Esophagus mucosa (tissue), 1 donor: ENCODE measurements around the gene SOWAHA. TPM values are rescaled to one million over a fixed set of nuclear protein-coding genes. Genes with fewer than 3 reads are reported as not detected.

Experiments
- ATAC-seq: fragments of 200-7000 bp; cut with Tn5 transposase; one replicate; pipeline ENCODE4 v1.9.1; 2020
- total RNA-seq: library from RNA; stranded (reverse); gene quantifications from one replicate; pipeline ENCODE4 v1.2.4, GENCODE V29; 2023
- donor health status: DM: yes; HTN: yes; CAD: no.

Gene SOWAHA
- total RNA-seq, 1 donor from 2014 or later, result 0.04 TPM

- no peak for ATAC-seq
Observed at GRCh38 chr5:132827943-132828673, 15.0 kb downstream of the SOWAHA start.

GRCh38 chr5:132828846-132829494 is 15.9 kb downstream of the SOWAHA start:
- ATAC-seq, result no peak

- ATAC-seq, result peak; percentile 88
Observed at GRCh38 chr5:132829742-132830435, 16.8 kb downstream of the SOWAHA start.

DNA sequence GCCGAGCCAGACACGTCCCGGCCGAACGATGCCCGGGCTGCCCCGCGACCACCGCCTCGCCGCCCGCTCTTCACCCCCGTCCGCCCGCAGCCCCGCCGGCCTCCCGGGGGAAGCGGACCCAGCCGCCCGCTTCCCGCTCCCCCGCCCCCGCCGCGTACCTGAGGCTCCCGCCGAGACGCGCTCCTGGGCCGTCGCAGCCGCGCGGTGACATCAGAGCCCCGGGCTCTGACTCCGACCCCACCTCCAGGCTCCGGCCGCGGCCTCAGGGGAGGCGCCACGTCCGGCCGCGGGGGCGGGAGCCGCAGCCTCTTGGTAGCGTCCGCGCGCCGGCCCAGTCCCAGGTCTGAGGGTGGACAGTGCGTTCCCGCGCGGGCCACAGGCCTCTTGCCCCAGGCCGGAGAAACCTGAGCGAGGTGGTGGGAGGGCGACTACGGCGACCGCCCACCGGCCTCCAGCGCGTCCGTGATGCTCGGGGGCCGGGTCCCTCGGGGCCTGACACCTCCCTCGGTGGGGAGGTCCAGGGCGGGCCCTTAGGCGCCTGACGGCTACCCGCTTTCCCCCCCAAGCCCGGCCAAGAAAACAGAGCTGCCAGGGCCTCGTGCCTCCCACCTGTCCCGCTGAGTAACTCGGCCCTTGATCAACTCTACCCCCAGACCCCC is 17.5 kb downstream of the SOWAHA start, which contains the start of gene SHROOM1:
Gene SHROOM1, minus strand, starts transcription at position 212 of the 659 bp plus-strand sequence. CDS start 4,507 bp downstream, outside the sequence.
- ATAC-seq, result peak; percentile 68

GRCh38 chr5:132831095-132831860 is 18.2 kb downstream of the SOWAHA start:
- no peak for ATAC-seq

DNA sequence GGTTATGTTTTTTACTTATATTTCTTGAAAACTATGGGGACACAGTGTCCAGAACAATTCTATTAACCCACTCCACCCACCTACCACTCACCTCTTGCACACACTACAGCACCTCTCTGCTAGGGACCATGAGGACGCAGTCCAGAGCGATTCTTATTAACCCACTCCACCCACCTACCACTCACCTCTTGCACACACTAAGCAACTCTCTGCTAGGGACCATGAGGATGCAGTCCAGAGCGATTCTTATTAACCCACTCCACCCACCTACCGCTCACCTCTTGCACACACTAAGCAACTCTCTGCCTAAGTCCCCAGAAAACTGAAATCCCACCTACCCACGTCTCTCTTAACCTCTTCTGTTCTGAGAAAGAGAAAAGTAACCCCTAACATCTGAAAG is 19.5 kb downstream of the SOWAHA start:
- ATAC-seq, result no peak

GRCh38 chr5:132834057-132834456 is 21.0 kb downstream of the SOWAHA start:
- no peak for ATAC-seq

DNA sequence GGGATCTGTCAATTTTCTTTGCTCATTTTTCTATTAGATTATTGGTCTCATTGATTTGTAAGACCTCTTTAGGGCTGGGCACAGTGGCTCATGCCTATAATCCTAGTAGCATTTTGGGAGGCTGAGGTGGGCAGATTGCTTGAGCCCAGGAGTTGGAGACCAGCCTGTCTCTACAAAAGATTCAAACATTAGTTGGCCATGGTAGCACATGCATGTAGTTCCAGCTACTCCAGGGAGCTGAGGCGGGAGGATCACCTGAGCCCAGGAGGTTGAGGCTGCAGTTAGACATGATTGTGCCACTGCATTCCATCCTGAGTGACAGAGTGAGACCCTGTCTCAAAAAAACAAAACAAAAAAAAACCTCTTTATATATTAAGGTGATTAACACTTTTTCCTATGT is 23.8 kb downstream of the SOWAHA start:
- no peak for ATAC-seq

DNA sequence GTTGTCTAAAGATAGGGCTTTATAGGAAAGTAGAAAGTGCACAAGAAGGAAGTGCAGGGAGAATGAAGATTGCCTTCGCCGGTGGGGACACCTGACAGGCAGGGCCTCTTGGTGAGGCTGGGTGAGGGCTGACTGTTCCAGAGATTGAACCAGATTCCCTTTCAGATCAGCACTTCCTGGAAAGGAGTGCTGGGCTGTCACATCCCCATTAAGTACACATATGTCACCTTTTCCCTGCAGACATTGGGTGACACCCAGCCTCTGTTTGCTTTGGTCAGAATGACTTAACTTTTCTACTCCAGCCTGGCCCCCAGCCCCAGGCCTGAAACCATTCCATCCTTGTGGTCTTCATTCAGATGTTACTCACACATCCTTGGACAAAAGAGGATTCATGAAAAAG is 24.8 kb downstream of the SOWAHA start:
- peak; percentile 32 for ATAC-seq

- no peak for ATAC-seq
Observed at GRCh38 chr5:132838516-132839282, 25.6 kb downstream of the SOWAHA start.

- ATAC-seq, result peak; percentile 81
Observed at GRCh38 chr5:132839426-132840301, 26.6 kb downstream of the SOWAHA start.

- no peak for ATAC-seq
Observed at GRCh38 chr5:132840313-132840712, 27.2 kb downstream of the SOWAHA start.

GRCh38 chr5:132840896-132841295 is 27.8 kb downstream of the SOWAHA start:
- no peak for ATAC-seq

DNA sequence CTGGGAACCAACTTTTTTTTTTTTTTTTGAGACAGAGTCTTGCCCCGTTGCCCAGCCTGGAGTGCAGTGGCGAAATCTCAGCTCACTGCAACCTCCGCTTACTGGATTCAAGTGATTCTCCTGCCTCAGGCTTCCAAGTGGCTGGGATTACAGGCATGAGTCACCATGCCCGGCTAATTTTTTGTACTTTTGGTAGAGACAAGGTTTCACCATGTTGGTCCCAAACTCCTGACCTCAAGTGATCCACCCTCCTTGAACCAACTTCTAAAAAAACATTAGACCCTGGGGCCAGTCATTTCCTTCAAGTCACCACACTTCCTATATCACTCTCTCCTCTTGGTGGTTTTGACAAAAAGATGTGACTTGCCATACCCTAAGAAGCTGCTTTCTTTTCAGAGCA is 28.2 kb downstream of the SOWAHA start:
- peak; percentile 46 for ATAC-seq

DNA sequence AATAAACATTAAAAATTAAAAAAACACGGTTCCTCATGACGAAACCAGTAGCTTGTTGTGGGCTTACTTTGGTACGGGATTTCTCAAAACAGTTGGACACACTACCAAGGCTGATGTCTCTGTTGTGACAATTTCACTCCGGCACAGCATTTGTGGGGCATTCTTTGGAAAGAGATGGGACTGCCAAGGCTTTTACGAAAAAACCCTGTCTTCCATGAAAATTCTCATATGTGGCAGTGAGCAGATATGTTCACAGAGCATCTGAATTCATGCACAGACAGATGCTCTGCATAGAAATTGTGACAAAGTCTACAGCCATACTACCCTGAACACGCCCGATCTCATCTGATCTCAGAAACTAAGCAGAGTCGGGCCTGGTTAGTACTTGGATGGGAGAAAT is 35.2 kb downstream of the SOWAHA start:
- no peak for ATAC-seq

DNA sequence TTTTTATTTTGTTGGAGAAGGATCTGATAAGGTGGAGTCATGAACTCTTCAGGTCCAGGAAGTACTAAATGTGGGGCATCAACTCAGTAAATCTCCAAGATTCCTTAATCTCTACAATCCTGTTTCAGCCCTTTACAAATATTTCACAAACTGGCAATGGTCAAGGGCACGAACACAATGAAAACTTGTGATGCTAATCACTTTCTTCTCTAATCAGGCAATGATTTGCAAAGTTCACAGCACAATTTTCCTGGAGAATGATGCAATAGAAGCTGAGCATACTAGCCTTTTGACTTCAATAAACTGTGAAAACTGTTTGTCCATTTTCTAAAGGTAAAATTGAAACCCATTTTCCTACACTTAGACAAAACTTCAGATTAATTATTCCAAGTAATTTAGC is 36.2 kb downstream of the SOWAHA start:
- no peak for ATAC-seq

- ATAC-seq, result no peak
Observed at GRCh38 chr5:132850066-132850465, 37.0 kb downstream of the SOWAHA start.

GRCh38 chr5:132853323-132853722 is 40.2 kb downstream of the SOWAHA start:
- ATAC-seq, result no peak

DNA sequence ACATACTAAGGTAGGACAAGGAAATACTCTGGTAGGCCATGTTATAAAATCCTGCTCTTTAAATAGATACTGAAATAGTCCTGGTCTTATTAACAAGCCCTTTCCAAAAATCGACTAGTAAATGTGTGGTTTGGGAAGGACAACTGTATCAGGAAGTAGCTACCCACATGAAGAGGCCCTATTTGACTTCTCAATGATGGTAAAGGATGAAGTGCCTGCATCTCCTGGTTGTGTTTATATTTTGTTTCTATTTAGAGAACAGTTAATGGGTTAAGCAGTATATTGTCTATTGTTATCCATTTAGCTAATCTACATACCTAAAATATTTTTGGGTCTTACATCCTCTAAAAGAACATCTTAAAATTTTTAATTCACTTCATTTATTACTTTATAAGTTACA is 40.7 kb downstream of the SOWAHA start:
- ATAC-seq, result no peak

DNA sequence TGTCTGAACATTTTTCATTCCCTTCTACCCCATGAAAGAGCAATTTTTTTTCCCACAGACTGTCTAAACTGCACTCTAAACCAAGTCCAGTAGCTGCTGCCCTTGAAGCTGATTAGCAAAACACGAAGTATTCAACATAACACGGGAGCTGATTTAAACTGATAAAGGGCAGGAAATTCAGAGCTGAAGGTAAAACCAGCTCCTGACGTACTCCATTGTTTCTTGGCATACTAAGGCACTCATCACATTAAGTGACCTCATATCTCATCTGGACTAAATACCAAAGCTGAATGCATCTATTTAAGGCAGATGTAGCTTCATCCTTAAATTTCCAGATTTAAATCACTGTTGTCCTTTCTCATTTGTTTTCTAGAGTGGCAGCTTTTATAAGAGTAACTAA is 41.2 kb downstream of the SOWAHA start:
- no peak for ATAC-seq
